GM12891 (cell line): ENCODE data around the gene BEND5.
A peak's percentile ranks its signal among the peaks of the same experiment; 100 is the strongest.

Source experiments
- DNase-seq: peaks from one replicate; pipeline ENCODE4 v3.0.0; 2011; ENCODE audit warnings: low spot score; ENCODE audit not compliant: insufficient read length
- FAIRE-seq: peaks from 2 replicates; lab custom pipeline; 2011; peaks lifted over from hg19 to GRCh38; lab: Jason Lieb, UNC
- PAX5 ChIP-seq: IDR thresholded peaks from 2 replicates; pipeline ENCODE4 v1.6.1; 2011; ENCODE audit warnings: low read length, moderate library complexity, mild to moderate bottlenecking; ENCODE audit not compliant: insufficient read depth, severe bottlenecking
- POLR2A ChIP-seq: IDR thresholded peaks from 2 replicates; pipeline ENCODE4 v1.6.1; 2011; ENCODE audit warnings: low read depth, low read length, control low read depth
- POLR2AphosphoS5 ChIP-seq: IDR thresholded peaks from 2 replicates; pipeline ENCODE4 v1.6.1; 2011; ENCODE audit warnings: low read depth, low read length, control low read depth
- POU2F2 ChIP-seq: IDR thresholded peaks from 2 replicates; pipeline ENCODE4 v1.6.1; 2011; ENCODE audit warnings: low read depth, mild to moderate bottlenecking, control low read depth, low read length, moderate library complexity
- SPI1 ChIP-seq: IDR thresholded peaks from 2 replicates; pipeline ENCODE4 v1.6.1; 2011; ENCODE audit warnings: low read depth, low read length, control low read depth
- TAF1 ChIP-seq: IDR thresholded peaks from 2 replicates; pipeline ENCODE4 v1.6.1; 2011; ENCODE audit warnings: low read depth, low read length, control low read depth

BEND5 gene

GRCh38 chr1:48701445-48701844 is 75.2 kb downstream of the BEND5 start:
- DNase-seq (no peak), FAIRE-seq (no peak)
- no peak for TF ChIP-seq TAF1
- no peak for TF ChIP-seq POLR2A
- no peak for TF ChIP-seq POU2F2
- TF ChIP-seq POLR2AphosphoS5 = no peak
- no peak for TF ChIP-seq PAX5
- no peak for TF ChIP-seq SPI1

- DNase-seq (peak; percentile 30), FAIRE-seq (peak; percentile 80)
- no peak for TF ChIP-seq POLR2AphosphoS5
- TF ChIP-seq POU2F2 = no peak
- no peak for TF ChIP-seq SPI1
- no peak for TF ChIP-seq POLR2A
- no peak for TF ChIP-seq TAF1
- no peak for TF ChIP-seq PAX5
Measured at GRCh38 chr1:48697066-48697707, 79.5 kb downstream of the BEND5 start.

- TF ChIP-seq TAF1 = no peak
- TF ChIP-seq POU2F2 = no peak
- no peak for TF ChIP-seq PAX5
- no peak for TF ChIP-seq SPI1
- TF ChIP-seq POLR2A = no peak
- no peak for TF ChIP-seq POLR2AphosphoS5
- FAIRE-seq (no peak), DNase-seq (no peak)
Measured at GRCh38 chr1:48695161-48695560, 81.5 kb downstream of the BEND5 start.

- TF ChIP-seq SPI1 (no peak), POU2F2 (no peak), TAF1 (no peak), POLR2AphosphoS5 (no peak), POLR2A (no peak), PAX5 (no peak)
- DNase-seq (no peak), FAIRE-seq (no peak)
Measured at GRCh38 chr1:48693674-48694320, 82.9 kb downstream of the BEND5 start.

- no peak for FAIRE-seq
Measured at GRCh38 chr1:48693180-48693579, 83.5 kb downstream of the BEND5 start.

DNA sequence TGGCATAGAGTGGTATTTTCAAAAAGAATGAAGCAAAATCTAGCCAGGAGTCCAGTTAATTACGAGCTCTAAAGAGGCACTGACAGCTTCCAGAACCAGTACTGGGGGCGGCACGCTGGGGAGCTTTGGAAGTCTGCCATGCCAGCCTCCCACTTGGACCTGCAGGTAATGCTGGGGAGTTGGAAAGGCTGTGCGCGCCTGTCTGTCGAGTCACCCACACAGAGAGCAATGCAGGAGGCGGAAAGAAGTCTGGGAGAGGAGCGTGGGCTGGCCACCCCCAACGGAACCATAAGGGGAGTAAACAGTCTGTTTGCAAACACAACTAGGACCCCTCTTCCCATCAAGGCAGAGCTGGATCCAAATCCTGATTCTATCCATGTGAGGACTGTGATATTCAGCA is 84.5 kb downstream of the BEND5 start:
- TF ChIP-seq TAF1 (no peak), POLR2AphosphoS5 (no peak), POU2F2 (no peak), PAX5 (no peak), SPI1 (no peak), POLR2A (no peak)
- DNase-seq = no peak

More at GRCh38 chr1:48693180-48693579, 83.5 kb downstream of the BEND5 start:
- TF ChIP-seq PAX5 (no peak), TAF1 (no peak)
- DNase-seq = no peak

GRCh38 chr1:48691429-48692001 is 85.2 kb downstream of the BEND5 start:
- DNase-seq = no peak
- no peak for FAIRE-seq
- no peak for TF ChIP-seq POLR2A
- TF ChIP-seq TAF1 = no peak
- TF ChIP-seq POU2F2 = no peak
- no peak for TF ChIP-seq PAX5
- TF ChIP-seq SPI1 = no peak
- TF ChIP-seq POLR2AphosphoS5 = no peak

More for the DNA sequence above, 84.5 kb downstream of the BEND5 start:
- no peak for FAIRE-seq

- FAIRE-seq (no peak), DNase-seq (no peak)
- TF ChIP-seq PAX5 = no peak
- no peak for TF ChIP-seq POLR2A
- no peak for TF ChIP-seq SPI1
- no peak for TF ChIP-seq POU2F2
- TF ChIP-seq TAF1 = no peak
- TF ChIP-seq POLR2AphosphoS5 = no peak
Measured at GRCh38 chr1:48688102-48688760, 88.5 kb downstream of the BEND5 start.
